ENCODE results near the gene SMIM41. TPM values are rescaled to one million over a fixed set of nuclear protein-coding genes. Genes with fewer than 3 reads are reported as not detected.

Gene SMIM41
- total RNA-seq, 1 donor from 2014 or later = 0.88 TPM

- Mint-ChIP-seq H3K36me3 (ENCODE audit: unreplicated experiment) (no peaks in the 10 kb centered on the region), H3K4me1 (ENCODE audit: low read depth, unreplicated experiment) (no peaks in the 10 kb centered on the region), H3K27ac (ENCODE audit: unreplicated experiment) (no peak overlapping the region), H3K4me3 (ENCODE audit: unreplicated experiment) (no peak overlapping the region), H3K9me3 (ENCODE audit: unreplicated experiment) (peaks cover 2% of the 10 kb centered on the region), H3K27me3 (ENCODE audit: unreplicated experiment) (peaks cover 7% of the 10 kb centered on the region)
- TF ChIP-seq CTCF (IDR thresholded peaks at IDR 0.05; ENCODE audit: partially characterized antibody, unreplicated experiment) = no peak
- no peak for DNase-seq
These were observed 62.9 kb downstream of the SMIM41 start for GRCh38 chr12:52142431-52142830.

- H3K27me3 Mint-ChIP-seq (ENCODE audit: unreplicated experiment) = peaks cover 10% of the 10 kb centered on the region
- no peak for DNase-seq
- no peaks in the 10 kb centered on the region for H3K4me1 Mint-ChIP-seq (ENCODE audit: low read depth, unreplicated experiment)
- H3K27ac Mint-ChIP-seq (ENCODE audit: unreplicated experiment) = no peak overlapping the region
- H3K36me3 Mint-ChIP-seq (ENCODE audit: unreplicated experiment) = no peaks in the 10 kb centered on the region
- TF ChIP-seq CTCF (IDR thresholded peaks at IDR 0.05; ENCODE audit: partially characterized antibody, unreplicated experiment) = no peak
- H3K9me3 Mint-ChIP-seq (ENCODE audit: unreplicated experiment) = no peaks in the 10 kb centered on the region
- H3K4me3 Mint-ChIP-seq (ENCODE audit: unreplicated experiment) = no peak overlapping the region
These were observed 65.2 kb downstream of the SMIM41 start for GRCh38 chr12:52144512-52145227.

- no peak for TF ChIP-seq CTCF (IDR thresholded peaks at IDR 0.05; ENCODE audit: partially characterized antibody, unreplicated experiment)
- Mint-ChIP-seq H3K4me1 (ENCODE audit: low read depth, unreplicated experiment) (no peaks in the 10 kb centered on the region), H3K9me3 (ENCODE audit: unreplicated experiment) (no peaks in the 10 kb centered on the region), H3K27me3 (ENCODE audit: unreplicated experiment) (peaks cover 12% of the 10 kb centered on the region), H3K27ac (ENCODE audit: unreplicated experiment) (no peak overlapping the region), H3K36me3 (ENCODE audit: unreplicated experiment) (no peaks in the 10 kb centered on the region), H3K4me3 (ENCODE audit: unreplicated experiment) (no peak overlapping the region)
- DNase-seq = no peak
These were observed 66.0 kb downstream of the SMIM41 start for GRCh38 chr12:52145228-52146088.

GRCh38 chr12:52146089-52146821, 66.8 kb downstream of the SMIM41 start:
- Mint-ChIP-seq H3K9me3 (ENCODE audit: unreplicated experiment) (no peaks in the 10 kb centered on the region), H3K4me3 (ENCODE audit: unreplicated experiment) (no peak overlapping the region), H3K4me1 (ENCODE audit: low read depth, unreplicated experiment) (no peaks in the 10 kb centered on the region), H3K27ac (ENCODE audit: unreplicated experiment) (no peak overlapping the region), H3K27me3 (ENCODE audit: unreplicated experiment) (peaks cover 12% of the 10 kb centered on the region), H3K36me3 (ENCODE audit: unreplicated experiment) (no peaks in the 10 kb centered on the region)
- no peak for DNase-seq
- TF ChIP-seq CTCF (IDR thresholded peaks at IDR 0.05; ENCODE audit: partially characterized antibody, unreplicated experiment) = no peak
